Measurements from ENCODE around the gene HECW1. TPM values are rescaled to one million over a fixed set of nuclear protein-coding genes. Genes with fewer than 3 reads are reported as not detected.
A peak's percentile ranks its signal among the peaks of the same experiment; 100 is the strongest.

The HECW1 gene
- polyA plus RNA-seq, 4 donors = under 0.01 to 0.10 (median 0.03) TPM; not detected in 1

DNA sequence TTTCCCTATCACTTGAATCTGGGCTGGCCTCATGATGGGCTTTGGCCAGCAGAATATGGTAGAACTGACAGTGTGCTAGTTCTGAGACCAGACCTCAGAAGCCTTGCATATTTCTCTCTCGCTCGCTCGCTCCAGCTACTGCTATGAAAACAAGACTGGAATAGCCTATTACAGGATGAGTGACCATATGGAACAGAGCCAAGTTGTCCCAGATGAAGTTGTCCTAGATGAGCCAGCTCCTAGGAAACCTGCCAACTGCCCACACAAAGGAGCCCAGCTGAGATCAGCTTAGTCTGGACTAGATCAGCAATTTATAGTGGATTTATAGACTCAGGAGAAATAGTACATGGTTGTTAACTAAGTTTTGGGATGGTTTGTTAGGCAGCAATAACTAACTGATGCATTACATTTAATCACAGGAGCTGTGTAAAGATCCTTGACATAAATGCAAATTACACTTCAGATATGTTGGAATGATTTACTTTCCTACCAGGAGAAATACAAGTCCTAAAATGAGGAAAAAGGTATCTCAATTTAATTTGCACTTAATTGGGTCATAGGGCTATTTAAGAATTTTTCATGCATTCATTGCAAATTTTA is 6.8 kb upstream of the HECW1 start:
- no peaks in the 10 kb centered on the region for H3K36me3 ChIP-seq (ENCODE audit: control insufficient read depth in 3 of 3, insufficient read depth in 2 of 3, low read depth in 1 of 3, low read length in 3 of 3)
- DNase-seq = no peak
- peaks cover 0 to 5% (median 0%) of the 10 kb centered on the region in 3 donors for H3K27me3 ChIP-seq (ENCODE audit: control insufficient read depth in 3 of 3, insufficient read depth in 3 of 3, low read length in 3 of 3)
- no peak for FAIRE-seq
- no peak overlapping the region for H3K4me3 ChIP-seq (ENCODE audit: low read depth in 1 of 3, low read length in 3 of 3)
- no peaks in the 10 kb centered on the region for H3K9me3 ChIP-seq (ENCODE audit: control insufficient read depth in 2 of 2, insufficient read depth in 1 of 2, low read depth in 1 of 2, low read length in 1 of 2)
- no peaks in the 10 kb centered on the region for H3K4me1 ChIP-seq (ENCODE audit: control insufficient read depth in 3 of 3, insufficient read depth in 2 of 3, low read depth in 1 of 3, low read length in 2 of 3)
- no peak overlapping the region for H3K27ac ChIP-seq (ENCODE audit: low read depth in 1 of 3, low read length in 2 of 3)
- 91 to 97% (median 91%) methylated on average over 3 of the region's 3 CpGs for WGBS, 3 donors

DNA sequence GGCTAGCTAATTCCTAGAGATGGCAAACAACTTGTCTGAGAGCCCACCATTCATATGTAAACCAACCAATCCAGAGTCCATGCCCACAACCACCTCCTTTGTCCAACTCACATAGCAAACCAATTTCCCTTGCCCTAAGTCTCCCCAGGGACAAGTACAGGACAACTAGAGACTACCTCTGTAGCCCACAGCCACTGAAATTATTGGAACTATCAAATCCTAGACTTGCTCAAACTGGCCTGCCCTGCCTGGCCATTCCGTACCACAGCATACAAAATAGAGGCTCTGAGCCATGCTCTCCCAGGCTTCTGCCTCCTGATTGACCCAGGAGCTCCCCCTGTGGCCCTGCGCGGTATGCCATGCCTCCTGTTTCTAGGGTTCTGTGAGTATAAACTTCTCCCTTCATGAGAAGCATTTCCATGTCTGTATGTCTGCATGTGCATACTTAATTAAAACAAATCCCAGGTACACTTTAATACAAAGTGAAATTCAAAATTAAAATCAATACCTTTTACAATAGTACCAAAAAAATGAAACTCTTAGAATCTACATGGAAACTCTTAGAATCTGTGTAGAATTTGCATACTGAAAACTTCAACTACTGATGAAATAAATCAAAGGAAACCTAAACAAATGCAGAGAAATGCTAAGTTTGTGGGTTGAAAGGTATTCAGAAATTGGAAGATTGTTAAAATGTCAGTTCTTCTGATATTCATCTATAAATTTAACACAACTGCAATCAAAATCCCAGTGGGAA is 4.0 kb upstream of the HECW1 start:
- Histone ChIP-seq H3K4me3 (ENCODE audit: low read depth in 1 of 3, low read length in 3 of 3) (no peak overlapping the region), H3K27me3 (ENCODE audit: control insufficient read depth in 3 of 3, insufficient read depth in 3 of 3, low read length in 3 of 3) (peaks cover 8 to 30% (median 11%) of the 10 kb centered on the region in 3 donors), H3K4me1 (ENCODE audit: control insufficient read depth in 3 of 3, insufficient read depth in 2 of 3, low read depth in 1 of 3, low read length in 2 of 3) (no peaks in the 10 kb centered on the region), H3K27ac (ENCODE audit: low read depth in 1 of 3, low read length in 2 of 3) (no peak overlapping the region), H3K9me3 (ENCODE audit: control insufficient read depth in 2 of 2, insufficient read depth in 1 of 2, low read depth in 1 of 2, low read length in 1 of 2) (no peaks in the 10 kb centered on the region), H3K36me3 (ENCODE audit: control insufficient read depth in 3 of 3, insufficient read depth in 2 of 3, low read depth in 1 of 3, low read length in 3 of 3) (no peaks in the 10 kb centered on the region)
- FAIRE-seq (no peak), DNase-seq (peak; percentile 44 to 58)
- WGBS, 3 donors = 0 to 10% (median 4%) methylated on average over 3 of the region's 3 CpGs

- Histone ChIP-seq H3K4me1 (ENCODE audit: control insufficient read depth in 3 of 3, insufficient read depth in 2 of 3, low read depth in 1 of 3, low read length in 2 of 3) (no peaks in the 10 kb centered on the region), H3K27me3 (ENCODE audit: control insufficient read depth in 3 of 3, insufficient read depth in 3 of 3, low read length in 3 of 3) (peaks cover 8 to 51% (median 20%) of the 10 kb centered on the region in 3 donors), H3K36me3 (ENCODE audit: control insufficient read depth in 3 of 3, insufficient read depth in 2 of 3, low read depth in 1 of 3, low read length in 3 of 3) (no peaks in the 10 kb centered on the region), H3K27ac (ENCODE audit: low read depth in 1 of 3, low read length in 2 of 3) (no peak overlapping the region), H3K9me3 (ENCODE audit: control insufficient read depth in 2 of 2, insufficient read depth in 1 of 2, low read depth in 1 of 2, low read length in 1 of 2) (no peaks in the 10 kb centered on the region), H3K4me3 (ENCODE audit: low read depth in 1 of 3, low read length in 3 of 3) (no peak overlapping the region)
- DNase-seq (no peak), FAIRE-seq (no peak)
- WGBS, 3 donors = 45 to 58% (median 58%) methylated on average over 3 of the region's 3 CpGs
Observed at GRCh38 chr7:43110791-43111535, 1.5 kb upstream of the HECW1 start.

DNA sequence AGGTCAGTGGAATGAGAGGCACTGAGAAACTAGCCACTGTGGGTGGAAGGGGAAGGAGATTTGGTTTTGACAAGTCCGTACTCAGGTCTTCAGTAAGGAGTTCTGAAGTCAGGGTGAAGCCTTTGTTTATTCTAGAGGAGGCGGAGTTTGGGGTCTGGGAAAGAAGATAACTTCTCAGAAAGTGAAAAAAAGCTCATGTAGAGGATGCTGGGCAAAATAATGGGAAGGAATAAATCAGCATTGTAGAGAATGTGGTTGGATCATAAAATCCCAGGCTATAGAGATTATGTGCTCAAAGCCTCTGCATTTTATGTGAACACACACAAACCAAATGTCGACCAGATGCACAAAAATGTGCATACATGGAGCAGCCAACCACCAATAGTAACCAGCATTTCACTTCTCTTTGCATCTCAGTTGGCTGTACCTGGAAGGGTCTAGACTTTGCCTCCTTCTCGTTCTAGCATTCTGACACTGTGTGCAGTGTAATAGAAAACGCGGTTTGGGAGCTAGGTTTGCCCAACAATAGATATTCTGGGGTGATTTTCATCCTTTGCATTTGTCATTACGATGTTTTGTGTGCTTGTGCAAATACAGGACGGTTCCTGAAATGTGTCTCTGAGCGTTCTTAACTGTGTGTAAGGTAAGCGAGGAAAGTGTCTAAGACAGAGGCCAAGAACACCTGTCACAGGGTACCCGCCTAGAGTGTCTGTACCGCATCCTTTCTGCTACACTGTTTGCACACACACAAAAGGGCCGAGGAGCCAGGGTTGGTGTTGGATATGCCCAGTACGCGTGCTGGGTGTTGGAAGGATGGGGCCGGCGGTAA is 603 bp upstream of the HECW1 start:
- Histone ChIP-seq H3K4me1 (ENCODE audit: control insufficient read depth in 3 of 3, insufficient read depth in 2 of 3, low read depth in 1 of 3, low read length in 2 of 3) (no peaks in the 10 kb centered on the region), H3K27ac (ENCODE audit: low read depth in 1 of 3, low read length in 2 of 3) (no peak overlapping the region), H3K4me3 (ENCODE audit: low read depth in 1 of 3, low read length in 3 of 3) (no peak overlapping the region), H3K9me3 (ENCODE audit: control insufficient read depth in 2 of 2, insufficient read depth in 1 of 2, low read depth in 1 of 2, low read length in 1 of 2) (no peaks in the 10 kb centered on the region), H3K27me3 (ENCODE audit: control insufficient read depth in 3 of 3, insufficient read depth in 3 of 3, low read length in 3 of 3) (peaks cover 8 to 58% (median 22%) of the 10 kb centered on the region in 3 donors), H3K36me3 (ENCODE audit: control insufficient read depth in 3 of 3, insufficient read depth in 2 of 3, low read depth in 1 of 3, low read length in 3 of 3) (no peaks in the 10 kb centered on the region)
- 16 to 21% (median 18%) methylated on average over 17 of the region's 17 CpGs for WGBS, 3 donors
- DNase-seq (no peak), FAIRE-seq (no peak)

GRCh38 chr7:43112941-43113621 is 634 bp downstream of the HECW1 start:
- DNase-seq (peak in 1 of 2 donors; percentile 37), FAIRE-seq (no peak)
- Histone ChIP-seq H3K4me1 (ENCODE audit: control insufficient read depth in 3 of 3, insufficient read depth in 2 of 3, low read depth in 1 of 3, low read length in 2 of 3) (no peaks in the 10 kb centered on the region), H3K27me3 (ENCODE audit: control insufficient read depth in 3 of 3, insufficient read depth in 3 of 3, low read length in 3 of 3) (peaks cover 8 to 64% (median 22%) of the 10 kb centered on the region in 3 donors), H3K9me3 (ENCODE audit: control insufficient read depth in 2 of 2, insufficient read depth in 1 of 2, low read depth in 1 of 2, low read length in 1 of 2) (no peaks in the 10 kb centered on the region), H3K36me3 (ENCODE audit: control insufficient read depth in 3 of 3, insufficient read depth in 2 of 3, low read depth in 1 of 3, low read length in 3 of 3) (no peaks in the 10 kb centered on the region), H3K4me3 (ENCODE audit: low read depth in 1 of 3, low read length in 3 of 3) (peak overlapping the region in 2 of 3 donors; percentile 15 to 23), H3K27ac (ENCODE audit: low read depth in 1 of 3, low read length in 2 of 3) (no peak overlapping the region)
- 2 to 4% (median 2%) methylated on average over 41 to 64 of the region's 64 CpGs for WGBS, 3 donors

DNA sequence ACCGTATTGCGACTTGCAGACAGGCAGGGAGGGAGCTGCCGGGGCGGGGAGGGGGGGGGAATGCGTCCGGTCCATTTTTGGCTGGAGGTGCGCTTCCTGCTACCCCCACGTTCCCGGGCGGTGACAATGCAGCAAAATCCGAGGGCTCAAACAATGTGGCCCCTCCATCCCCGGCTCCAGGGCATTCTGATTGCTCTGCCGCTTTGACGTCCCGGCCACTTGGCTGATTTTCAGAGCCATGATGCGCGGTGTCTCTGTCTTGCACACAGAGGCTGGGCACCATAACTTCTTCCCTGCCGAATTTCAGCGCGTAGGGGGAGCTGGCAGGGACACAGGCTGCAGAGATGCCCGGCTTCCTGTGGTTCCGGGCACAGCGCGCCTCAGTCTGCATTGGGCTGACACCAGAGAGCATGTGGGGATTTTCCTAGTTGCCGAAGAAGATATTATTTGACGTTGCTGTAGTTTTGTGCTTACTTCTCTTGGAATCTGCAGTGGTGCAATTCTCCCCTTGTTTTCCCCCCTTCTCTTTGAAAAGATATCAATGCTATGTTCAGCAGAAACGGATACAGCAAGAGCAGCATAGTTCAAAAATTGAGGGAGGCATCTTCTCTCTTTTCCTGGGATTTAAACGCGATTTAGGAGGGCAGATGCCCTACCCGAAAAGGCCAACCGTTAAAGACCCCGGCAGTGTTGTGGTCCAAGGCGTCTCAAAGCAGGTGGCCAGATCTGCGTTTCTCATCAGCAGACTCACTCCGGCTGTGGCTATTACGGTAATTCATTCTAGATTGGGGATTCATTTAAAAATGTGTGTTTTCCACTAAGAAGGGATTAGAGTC is 1.4 kb downstream of the HECW1 start:
- FAIRE-seq = no peak

GRCh38 chr7:43114458-43114780 is 2.0 kb downstream of the HECW1 start:
- FAIRE-seq (no peak), DNase-seq (no peak)
- Histone ChIP-seq H3K9me3 (ENCODE audit: control insufficient read depth in 2 of 2, insufficient read depth in 1 of 2, low read depth in 1 of 2, low read length in 1 of 2) (no peaks in the 10 kb centered on the region), H3K4me3 (ENCODE audit: low read depth in 1 of 3, low read length in 3 of 3) (no peak overlapping the region), H3K4me1 (ENCODE audit: control insufficient read depth in 3 of 3, insufficient read depth in 2 of 3, low read depth in 1 of 3, low read length in 2 of 3) (no peaks in the 10 kb centered on the region), H3K36me3 (ENCODE audit: control insufficient read depth in 3 of 3, insufficient read depth in 2 of 3, low read depth in 1 of 3, low read length in 3 of 3) (no peaks in the 10 kb centered on the region), H3K27me3 (ENCODE audit: control insufficient read depth in 3 of 3, insufficient read depth in 3 of 3, low read length in 3 of 3) (peaks cover 8 to 72% (median 26%) of the 10 kb centered on the region in 3 donors), H3K27ac (ENCODE audit: low read depth in 1 of 3, low read length in 2 of 3) (no peak overlapping the region)
- WGBS, 3 donors = 14 to 25% (median 24%) methylated on average over 3 of the region's 3 CpGs

More for the DNA sequence above, 1.4 kb downstream of the HECW1 start:
- Histone ChIP-seq H3K36me3 (ENCODE audit: control insufficient read depth in 3 of 3, insufficient read depth in 2 of 3, low read depth in 1 of 3, low read length in 3 of 3) (no peaks in the 10 kb centered on the region), H3K4me3 (ENCODE audit: low read depth in 1 of 3, low read length in 3 of 3) (peak overlapping the region in 1 of 3 donors; percentile 15), H3K9me3 (ENCODE audit: control insufficient read depth in 2 of 2, insufficient read depth in 1 of 2, low read depth in 1 of 2, low read length in 1 of 2) (no peaks in the 10 kb centered on the region), H3K4me1 (ENCODE audit: control insufficient read depth in 3 of 3, insufficient read depth in 2 of 3, low read depth in 1 of 3, low read length in 2 of 3) (no peaks in the 10 kb centered on the region), H3K27ac (ENCODE audit: low read depth in 1 of 3, low read length in 2 of 3) (no peak overlapping the region), H3K27me3 (ENCODE audit: control insufficient read depth in 3 of 3, insufficient read depth in 3 of 3, low read length in 3 of 3) (peaks cover 8 to 69% (median 23%) of the 10 kb centered on the region in 3 donors)
- 9 to 13% (median 10%) methylated on average over 31 to 36 of the region's 36 CpGs for WGBS, 3 donors
- no peak for DNase-seq

Data from small intestine (tissue), 7 donors.